NCI-H1694 treated with DMSO at 0.1 percent for 48 hours (cell line): ENCODE measurements around the gene TMEM266.

Experiments used
- DNase-seq: peaks from one replicate; lab custom pipeline; 2025; lab: John Stamatoyannopoulos, UW

TMEM266 gene

GRCh38 chr15:76239786-76240185, 180.0 kb downstream of the TMEM266 start:
- DNase-seq = no peak

GRCh38 chr15:76245072-76245610, 185.4 kb downstream of the TMEM266 start:
- no peak for DNase-seq

DNA sequence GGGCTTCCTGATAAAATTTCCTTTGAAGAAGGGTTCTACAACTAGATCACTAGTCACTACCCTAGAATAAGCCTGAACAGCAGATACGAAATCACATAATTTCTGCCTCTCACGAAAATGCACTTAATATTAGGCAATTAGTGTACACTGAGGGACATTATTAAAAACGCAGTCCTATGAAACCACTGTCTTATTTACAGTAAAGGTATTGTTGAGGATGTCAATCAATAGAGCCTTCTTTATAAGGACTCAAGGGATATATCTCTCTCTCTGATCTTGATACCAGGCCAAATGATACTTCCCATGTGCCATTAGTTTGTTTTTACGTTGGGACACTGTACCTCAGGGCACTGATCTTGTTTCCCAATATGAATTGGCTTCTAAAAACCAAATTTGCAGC, 191.9 kb downstream of the TMEM266 start:
- DNase-seq = no peak

- DNase-seq = no peak
These were observed 192.5 kb downstream of the TMEM266 start for GRCh38 chr15:76252249-76252648.

GRCh38 chr15:76253691-76254473, 194.1 kb downstream of the TMEM266 start:
- DNase-seq = no peak
